Left hindlimb (tissue), 1 donor: ENCODE results near the gene KRTAP12-3.
"Not testable (repeated sequence)": the region's sequence is repeated elsewhere in the genome, so short reads cannot be mapped to it uniquely, and the experiment has no call there.

Experiments used
- DNase-seq: peaks from one replicate; pipeline ENCODE4 v3.0.0-alpha.2; 2018

The KRTAP12-3 gene

DNA sequence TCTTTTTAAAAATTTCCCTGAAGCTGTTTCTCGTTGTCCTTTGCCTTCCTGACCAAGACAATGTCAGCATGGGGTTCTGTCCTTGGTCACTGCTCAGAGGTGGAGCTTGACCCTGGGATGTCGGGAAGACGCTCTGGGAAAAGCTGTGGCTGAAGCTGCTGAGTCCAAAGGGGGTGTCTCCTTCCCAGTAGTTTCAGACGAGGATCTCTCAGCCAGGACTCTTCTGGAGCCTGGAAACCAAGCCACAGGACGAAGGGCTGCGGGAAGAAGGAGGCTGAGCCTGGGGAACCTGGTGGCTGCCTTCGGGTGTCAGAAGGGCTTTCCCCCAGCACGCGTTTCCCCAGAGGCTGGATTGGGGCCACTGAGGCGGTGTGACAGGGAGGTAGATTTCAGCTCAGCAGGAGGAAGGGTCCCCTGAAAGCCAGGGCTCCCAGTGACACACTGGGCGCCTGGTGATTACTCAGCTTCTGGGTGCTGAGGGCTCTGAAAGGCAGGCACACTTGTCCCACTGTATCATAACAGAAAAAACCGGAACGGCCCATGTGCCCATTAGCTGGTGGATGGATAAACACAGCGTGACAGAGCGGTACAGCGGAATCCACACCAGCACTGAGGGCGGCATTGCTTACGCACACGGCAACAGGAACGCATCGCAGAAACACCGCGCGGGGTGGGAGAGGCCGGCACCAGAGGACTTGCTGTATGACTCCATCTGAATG is 29.3 kb downstream of the KRTAP12-3 start:
- no peak for DNase-seq

DNA sequence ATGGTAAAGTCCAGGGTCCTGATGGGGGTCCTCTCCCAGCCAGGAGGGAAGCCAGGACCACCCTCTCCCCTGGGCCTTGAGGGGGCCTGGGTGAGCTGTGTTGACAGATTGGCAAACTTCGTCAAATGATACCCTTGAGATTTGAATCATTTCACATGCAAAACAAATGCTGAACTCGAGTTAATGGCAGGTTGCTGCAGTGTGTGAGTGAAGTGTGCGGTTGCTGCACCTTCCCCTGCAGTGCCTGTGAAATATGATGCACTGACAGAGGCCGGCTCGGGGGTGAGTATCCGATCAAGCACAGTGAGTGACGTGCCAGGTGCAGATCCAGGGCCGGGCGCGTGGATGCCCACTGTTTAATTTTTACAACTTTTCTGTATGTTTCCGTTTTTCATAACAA is 29.9 kb downstream of the KRTAP12-3 start:
- DNase-seq, result no peak

DNA sequence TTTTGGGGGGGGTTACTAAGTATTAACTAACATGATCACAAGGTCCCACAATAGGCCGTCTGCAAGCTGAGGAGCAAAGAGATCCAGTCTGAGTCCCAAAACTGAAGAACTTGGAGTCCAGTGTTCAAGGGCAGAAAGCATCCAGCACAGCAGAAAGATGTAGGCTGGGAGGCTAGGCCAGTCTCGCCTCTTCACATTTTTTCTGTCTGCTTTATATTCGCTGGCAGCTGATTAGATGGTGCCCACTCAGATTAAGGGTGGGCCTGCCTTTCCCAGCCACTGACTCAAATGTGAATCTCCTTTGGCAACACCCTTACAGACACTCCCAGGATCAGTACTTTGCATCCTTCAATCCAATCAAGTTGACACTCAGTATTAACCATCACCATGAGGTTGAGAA is 32.0 kb downstream of the KRTAP12-3 start:
- DNase-seq, result not testable (repeated sequence)

DNA sequence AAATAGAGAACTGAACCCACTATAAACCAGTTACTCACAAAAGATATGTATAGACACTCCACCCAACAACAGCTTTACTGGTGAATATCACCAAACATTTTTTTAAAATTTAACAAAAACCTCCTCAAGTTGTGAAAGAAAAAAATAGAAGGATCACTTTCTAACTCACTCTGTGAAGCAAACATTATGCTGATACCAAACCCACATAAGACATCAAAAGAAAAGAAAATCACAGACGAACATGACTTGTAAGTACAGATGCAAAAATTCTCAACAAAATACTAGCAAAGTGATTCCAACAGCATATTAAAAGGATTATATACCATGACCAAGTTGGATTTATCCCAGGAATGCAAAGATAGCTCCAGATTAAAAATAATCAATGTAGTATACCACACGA is 34.0 kb downstream of the KRTAP12-3 start:
- DNase-seq, result no peak

DNA sequence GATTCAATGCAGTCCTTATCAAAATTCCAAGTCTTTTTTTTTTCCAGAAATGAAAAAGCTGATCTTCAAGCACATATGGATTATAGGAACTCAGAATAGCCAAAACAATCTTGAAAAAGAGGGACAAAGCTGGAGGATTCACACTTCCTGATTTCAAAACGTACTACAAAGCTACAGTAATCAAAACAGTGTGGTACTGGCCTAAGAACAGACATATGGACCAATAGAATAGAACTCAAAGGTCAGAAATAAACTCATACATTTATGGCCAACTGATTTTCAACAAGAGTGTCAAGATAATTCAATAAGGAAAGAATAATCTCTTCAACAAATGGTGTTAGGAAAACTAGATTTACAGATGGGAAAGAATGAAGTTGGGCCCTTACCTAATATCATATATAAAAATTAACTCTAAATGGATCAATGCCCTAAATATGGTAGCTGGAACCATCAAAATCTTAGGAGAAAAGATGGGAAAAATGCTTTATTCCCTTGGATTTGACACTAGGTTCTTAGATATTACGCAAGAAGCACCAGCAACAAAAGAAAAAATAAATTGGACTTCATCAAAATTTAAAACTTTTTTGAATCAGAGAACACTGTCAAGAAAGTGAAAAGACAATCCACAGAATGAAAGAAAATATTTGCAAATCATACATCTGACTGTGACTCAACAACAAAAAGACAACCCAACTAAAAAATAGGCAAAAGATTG is 35.2 kb downstream of the KRTAP12-3 start:
- no peak for DNase-seq

DNA sequence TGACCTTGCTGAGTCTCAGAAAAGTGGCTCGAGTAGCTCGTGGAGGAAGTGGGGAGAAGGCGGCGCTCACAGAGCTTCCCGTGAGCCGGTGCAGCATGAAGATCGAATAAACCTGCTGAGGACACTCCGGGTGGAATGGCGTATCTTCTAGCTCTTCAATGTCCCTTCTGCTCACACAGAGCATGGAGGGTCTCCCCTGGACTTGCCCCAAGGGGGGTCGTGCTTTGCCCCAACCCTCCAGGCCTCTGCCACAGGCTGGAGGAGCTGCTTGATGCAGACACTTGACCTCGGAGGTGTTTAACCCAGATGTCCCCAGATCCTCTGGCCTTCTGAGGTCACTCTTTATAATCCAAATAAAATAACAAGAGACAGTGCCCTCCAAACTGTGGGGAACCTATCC is 37.0 kb downstream of the KRTAP12-3 start:
- DNase-seq, result no peak

DNA sequence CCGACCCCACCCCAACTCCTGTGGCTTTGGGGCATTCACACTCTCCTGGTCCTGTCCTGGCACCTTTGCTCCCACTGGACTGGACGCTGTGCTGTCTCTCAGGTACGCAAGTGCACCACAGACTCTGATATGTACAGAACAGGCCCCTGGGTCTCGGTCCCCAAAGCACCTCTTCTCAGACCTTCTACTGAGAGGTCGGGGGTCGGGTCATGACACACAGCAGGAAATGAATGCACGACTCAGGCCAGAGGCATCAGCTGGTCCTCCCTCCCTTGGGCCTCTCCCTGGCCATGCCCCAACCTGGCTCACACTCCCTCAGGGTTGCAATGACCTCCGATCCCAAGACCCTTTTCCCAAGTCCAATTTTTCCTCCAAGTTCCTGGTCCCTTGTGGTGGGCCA is 37.5 kb downstream of the KRTAP12-3 start:
- no peak for DNase-seq

DNA sequence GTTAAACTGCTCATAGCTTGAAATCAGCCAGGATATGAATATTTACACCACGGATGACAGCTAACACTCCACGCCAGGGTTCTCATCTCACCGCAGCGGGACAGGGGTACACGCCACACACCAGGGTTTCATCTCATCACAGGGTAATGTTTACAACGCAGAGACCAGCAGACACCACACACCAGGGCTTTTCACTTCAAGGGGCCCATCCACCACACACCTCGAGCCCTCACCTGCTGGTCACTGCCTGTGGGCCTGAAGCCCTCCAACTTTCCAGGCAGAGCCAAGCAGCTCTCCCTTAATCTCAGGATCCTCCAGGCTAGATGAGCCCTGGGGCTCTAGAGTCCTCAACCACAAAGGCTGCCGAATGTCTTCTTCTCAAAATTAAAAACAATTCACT is 37.9 kb downstream of the KRTAP12-3 start:
- no peak for DNase-seq

DNA sequence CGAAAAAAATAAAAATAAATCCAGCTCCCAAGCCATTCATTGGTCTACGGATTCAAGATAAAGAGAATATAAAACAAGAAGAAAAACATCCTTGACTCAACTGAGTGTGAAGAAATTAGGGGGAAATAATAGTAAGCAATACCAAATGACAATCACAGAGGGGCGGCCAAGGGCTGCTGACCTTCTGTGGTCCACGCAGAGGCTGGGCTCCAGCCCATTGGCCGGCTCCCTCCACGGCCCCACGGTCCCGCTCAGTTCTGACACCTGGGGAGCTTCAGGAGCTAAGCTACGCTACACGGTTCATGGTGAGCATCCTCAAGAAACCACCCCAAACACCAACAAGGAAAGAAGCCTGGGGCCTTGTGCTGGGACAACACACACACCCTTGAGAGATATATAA is 38.8 kb downstream of the KRTAP12-3 start:
- DNase-seq, result no peak

DNA sequence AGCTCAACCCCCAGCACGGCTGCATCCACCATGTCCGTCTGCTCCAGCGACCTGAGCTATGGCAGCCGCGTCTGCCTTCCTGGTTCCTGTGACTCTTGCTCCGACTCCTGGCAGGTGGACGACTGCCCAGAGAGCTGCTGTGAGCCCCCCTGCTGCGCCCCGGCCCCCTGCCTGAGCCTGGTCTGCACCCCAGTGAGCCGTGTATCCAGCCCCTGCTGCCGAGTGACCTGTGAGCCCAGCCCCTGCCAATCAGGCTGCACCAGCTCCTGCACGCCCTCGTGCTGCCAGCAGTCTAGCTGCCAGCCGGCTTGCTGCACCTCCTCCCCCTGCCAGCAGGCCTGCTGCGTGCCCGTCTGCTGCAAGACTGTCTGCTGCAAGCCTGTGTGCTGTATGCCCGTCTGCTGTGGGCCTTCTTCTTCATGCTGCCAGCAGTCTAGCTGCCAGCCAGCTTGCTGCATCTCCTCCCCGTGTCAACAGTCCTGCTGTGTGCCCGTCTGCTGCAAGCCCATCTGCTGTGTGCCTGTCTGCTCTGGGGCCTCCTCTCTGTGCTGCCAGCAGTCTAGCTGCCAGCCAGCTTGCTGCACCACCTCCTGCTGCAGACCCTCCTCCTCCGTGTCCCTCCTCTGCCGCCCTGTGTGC is 39.6 kb downstream of the KRTAP12-3 start, which contains the start of gene KRTAP10-12:
Gene KRTAP10-12, plus strand, starts transcription at position 1 of the 639 bp plus-strand sequence. Its CDS starts 30 bp downstream, at position 31.
- DNase-seq, result not testable (repeated sequence)

DNA sequence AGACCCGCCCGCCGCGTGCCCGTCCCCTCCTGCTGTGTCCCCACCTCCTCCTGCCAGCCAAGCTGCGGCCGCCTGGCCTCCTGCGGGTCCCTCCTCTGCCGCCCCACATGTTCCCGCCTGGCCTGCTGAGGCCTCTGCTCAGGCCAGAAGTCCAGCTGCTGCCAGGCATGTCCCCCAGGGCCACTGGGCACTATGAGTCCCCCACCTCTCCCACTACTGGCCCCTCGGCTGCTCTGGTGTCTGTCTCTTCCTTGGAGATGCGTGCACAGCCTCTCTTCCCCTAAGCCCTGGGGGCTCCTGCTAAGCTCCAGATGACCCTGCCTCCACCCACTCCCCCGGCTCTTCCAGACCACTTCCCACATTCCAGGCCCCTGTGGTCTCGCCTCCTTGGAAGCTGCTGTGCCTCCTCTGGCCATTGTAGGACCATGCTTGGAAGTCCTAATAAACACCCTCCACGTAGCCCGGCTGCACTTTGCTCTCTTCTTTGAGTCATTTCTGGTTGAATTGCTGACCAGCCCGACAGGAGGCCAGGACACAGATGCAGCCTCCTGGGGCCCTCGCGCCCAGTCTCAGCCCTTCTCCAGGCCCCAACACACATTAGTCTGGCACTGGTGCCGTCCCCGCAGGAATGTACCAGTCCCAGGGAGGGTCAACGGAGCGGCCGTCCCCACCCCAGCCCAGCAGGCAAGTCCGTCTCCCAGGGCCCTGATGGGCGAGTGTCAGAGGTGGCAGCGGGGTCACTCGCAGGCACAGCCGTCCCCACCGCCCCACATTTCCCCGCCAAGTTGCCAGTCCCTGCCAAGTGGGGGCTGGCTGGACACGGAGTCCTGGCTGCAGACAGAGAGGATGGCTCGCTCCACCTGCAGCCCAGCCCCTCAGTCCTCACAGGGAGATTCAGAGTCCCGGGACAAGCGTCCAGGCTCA is 40.3 kb downstream of the KRTAP12-3 start:
- DNase-seq, result no peak

DNA sequence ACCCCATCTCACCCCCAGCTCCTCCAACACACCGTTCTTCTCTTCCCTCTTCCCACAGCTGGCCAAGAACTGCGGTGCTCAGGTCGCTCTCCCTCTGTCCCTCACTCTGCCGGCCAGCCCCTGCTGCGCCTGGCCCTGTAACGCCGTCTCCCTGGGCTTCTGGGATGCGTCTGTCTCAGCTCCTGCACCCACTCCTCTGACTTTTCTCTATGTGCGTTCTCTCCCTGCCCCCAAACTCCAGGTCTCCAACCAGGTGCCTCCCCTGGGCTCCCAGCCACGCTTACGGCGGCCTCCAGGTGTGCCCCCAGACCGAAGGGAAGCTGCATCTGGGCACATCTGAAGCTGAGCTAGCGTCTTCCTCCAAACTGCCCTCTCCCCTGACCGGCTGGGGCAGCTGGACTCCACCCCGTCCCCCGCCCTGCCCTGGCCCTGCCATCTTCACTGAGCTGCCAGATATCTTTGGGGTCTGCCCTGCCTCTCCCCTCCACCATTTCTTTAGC is 41.8 kb downstream of the KRTAP12-3 start:
- DNase-seq, result no peak

DNA sequence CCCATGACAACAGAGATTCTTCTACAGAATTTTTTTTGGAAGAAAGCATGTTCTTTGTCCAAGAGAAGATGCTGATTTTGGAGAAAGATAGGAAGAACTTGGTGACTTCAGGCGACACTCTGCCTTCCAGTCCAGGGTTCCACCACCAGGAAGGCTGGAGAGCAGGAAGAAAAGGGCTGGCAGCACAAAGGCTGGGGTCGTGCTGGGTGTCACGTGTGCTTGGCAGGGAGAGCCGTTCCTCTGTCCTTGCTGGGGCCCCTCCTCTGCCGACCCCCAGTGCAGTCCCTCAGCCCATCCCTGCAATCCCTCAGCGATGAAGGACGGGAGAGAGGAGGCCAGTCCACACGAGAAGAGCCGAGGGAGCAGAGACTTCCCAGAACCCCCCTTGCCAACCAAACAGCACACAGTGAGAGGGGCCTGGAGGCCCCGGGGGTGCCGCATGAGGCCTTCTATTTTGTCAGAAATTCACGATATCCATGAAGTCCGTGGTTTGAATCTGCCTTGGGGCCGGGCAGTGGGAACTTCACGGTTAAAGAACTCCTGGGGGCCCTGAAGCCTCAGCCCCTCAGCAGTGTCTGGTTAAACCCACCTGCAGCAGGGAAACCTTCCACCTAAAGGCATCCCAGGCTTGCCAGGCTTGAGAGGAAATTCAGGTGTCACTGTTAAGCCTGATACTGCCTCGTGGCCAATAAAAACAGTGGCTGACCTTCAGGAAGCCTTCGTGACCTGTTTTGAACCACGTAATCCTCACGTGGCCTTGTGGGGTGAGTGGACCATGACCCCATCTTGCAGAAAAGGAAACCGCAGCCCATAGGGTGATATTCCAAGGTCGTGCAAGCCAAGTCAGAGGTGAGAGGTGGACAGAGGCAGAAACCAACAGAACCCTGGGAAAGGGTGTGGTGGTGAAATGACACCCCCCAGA is 42.6 kb downstream of the KRTAP12-3 start:
- DNase-seq, result no peak

DNA sequence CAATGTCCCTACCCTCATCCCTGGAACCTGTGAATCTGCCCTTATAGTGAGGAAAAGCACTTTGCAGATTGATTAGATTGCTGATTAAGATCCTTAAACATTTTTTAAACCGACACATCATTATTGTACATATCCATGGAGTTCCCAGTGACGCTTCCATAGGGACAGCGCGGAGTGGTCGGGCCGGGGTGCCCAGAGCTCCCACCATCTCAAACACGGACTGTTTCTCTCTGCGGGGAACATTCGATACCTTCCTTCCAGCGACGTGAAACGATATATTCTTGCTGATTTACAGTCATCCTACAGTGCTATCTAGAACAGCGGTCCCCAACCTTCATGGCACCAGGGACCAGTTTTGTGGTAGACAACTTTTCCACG is 43.3 kb downstream of the KRTAP12-3 start:
- no peak for DNase-seq

DNA sequence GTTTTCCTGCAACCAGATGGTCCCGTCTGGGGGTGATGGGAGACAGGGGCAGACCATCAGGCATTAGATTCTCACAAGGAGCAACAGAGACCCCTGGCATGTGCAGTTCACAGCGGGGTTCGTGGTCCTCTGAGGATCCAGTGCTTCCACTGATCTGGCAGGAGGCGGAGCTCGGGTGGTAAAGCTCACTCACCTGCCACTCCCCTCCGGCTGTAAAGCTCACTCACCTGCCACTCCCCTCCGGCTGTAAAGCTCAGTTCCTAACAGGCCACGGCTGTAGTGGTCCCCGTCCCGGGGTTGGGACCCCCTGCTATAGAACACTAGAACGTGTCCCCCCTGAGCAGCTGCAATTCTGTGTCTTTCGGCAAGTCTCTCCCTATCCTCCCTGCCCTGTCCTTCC is 43.8 kb downstream of the KRTAP12-3 start:
- DNase-seq, result no peak

DNA sequence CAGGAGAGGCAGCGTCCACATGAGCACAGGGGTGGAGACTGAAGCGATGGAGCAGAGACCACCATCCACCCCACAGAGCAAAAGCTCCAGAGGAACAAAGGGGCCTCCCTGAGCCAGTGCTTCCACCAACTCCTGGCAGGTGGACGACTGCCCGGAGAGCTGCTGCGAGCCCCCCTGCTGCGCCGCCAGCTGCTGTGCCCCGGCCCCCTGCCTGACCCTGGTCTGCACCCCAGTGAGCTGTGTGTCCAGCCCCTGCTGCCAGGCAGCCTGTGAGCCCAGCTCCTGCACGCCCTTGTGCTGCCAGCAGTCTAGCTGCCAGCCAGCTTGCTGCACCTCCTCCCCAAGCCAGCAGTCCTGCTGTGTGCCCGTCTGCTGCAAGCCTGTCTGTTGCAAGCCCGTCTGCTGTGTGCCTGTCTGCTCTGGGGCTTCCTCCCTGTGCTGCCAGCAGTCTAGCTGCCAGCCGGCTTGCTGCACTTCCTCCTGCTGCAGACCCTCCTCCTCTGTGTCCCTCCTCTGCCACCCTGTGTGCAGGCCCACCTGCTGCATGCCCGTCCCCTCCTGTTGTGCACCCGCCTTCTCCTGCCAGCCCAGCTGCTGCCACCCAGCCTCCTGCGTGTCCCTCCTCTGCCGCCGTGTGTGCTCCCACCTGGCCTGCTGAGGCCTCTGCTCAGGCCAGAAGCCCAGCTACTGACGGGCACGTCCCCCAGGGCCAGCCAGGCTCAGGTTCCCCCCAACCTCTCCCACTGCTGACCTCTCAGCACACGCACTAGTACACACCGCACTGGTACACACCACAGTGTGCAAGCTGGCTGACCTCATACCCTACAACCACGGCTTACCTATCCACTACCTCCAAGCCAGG is 44.6 kb downstream of the KRTAP12-3 start:
- no peak for DNase-seq

DNA sequence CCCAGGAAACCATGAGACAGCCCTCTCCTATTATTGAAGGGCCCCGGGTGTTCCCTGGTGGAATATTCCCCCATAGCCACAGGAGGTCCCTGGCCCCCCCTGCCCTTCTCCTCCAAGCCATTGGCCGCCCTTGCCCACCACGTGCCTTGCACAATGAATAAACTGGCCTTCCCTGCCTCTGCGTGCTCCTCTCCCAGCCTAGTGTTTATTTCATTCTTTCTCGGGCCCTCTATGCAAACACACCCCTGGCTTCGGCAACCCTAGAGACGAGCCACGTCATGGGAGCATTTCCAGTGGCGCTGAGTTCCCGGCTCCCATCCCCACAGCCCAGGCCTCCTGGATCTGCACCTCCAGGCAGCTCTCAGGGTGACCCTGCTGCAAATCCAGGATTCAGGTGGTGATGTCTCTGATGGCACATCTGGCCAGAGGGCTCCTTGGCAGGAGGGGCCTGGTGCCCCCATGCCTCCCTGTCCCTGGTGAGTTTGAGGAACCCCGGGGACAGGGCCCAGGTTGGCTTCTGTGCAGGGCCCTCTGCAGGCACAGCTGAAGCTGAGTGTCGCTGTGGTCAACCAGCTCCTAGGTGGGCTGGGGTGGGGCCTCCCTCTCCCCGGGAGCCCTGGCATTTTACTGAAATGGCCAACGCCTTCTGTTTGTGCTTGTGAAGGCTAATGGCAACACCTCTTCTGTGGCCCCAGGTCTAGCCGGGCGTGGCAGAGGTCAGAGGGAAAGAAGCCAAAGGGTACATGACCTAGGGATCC is 45.4 kb downstream of the KRTAP12-3 start:
- no peak for DNase-seq

DNA sequence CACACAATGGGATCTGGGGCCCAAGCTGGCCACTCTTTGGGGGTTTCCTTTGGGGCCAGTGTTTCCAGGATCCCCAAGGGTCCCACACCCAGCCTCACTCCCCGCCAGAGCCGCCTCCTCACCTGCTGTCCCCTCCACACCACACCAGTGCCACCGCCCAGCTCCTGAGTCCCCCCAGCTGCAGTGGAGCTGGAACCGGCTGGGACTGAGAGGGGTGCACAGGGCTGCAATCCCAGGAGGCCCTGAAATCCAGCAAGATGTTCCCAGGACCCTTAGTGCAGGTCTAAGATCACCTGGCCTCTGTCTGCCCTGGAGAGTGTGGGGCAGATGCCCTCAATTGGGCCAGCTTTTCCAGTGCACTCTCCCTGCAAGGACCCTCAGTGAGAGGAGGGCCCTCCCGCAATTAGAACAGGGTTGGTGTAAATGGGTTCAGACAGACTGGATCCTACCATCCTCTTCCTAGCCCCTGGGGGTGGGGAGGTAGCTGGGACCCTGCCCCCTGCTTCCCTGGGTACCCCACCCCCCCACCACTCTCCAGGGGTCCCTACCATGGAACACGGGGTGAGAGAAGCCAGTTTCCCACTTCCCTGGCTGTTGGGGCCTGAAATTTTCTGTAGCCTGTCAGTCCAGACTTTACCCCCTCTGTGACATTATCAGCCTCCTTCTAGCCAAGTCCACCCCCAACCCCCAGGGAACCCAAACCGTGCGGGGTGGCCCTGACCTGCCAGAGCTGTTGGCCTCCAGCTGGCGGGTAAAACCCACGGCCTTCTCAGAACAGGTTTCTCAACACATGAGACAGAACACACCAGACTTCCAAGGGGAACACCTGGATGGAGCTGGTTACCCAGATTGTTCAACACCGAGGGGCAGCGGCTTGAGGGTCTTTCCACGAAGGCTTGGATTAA is 46.3 kb downstream of the KRTAP12-3 start:
- DNase-seq, result no peak

DNA sequence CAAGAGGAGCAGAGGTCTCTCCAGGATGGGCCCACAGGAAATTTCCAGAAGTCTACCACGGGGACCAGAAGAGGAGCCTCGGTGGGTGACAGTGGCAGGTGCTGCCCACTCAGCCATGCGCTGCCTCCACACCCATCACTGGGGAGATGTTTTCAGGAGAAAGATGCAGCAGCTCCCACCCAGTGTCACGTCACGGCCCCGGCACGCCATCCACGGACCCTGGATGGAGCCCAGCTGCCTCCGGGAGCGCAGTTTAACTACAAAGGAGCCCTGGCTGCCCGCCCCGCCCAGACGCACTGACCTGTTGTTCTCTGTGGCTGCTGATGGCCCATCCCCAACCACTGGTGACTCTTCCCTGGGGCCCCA is 46.9 kb downstream of the KRTAP12-3 start:
- no peak for DNase-seq
